ENCODE results near the gene DAGLB. TPM values are rescaled to one million over a fixed set of nuclear protein-coding genes. Genes with fewer than 3 reads are reported as not detected.

DAGLB gene
- total and polyA plus RNA-seq, 2 of the 8 experiments (the other 6 are each of a cell fraction or from before 2014, with no cell fraction given): 27.0 to 39.6 TPM

- TF ChIP-seq CHD7 (IDR thresholded peaks at IDR 0.05; ENCODE audit: insufficient replicate concordance, low read length): no peak
- no peak for TF ChIP-seq FOSL1 (IDR thresholded peaks at IDR 0.05; ENCODE audit: insufficient read depth, low read depth, low read length)
- no peak for TF ChIP-seq POLR2AphosphoS5 (IDR thresholded peaks at IDR 0.05; ENCODE audit: low read depth, low read length)
- TF ChIP-seq SP1 (IDR thresholded peaks at IDR 0.05; ENCODE audit: low read depth, low read length): no peak
Observed at GRCh38 chr7:6437251-6437650, 10.5 kb downstream of the DAGLB start (continued).
